Activated T-cell treated with anti-CD3 and anti-CD28 coated beads, Interleukin-2, amount 50 U/mL, for 48 hours (primary cell): Measurements from ENCODE around the gene RGS17.
A peak's percentile ranks its signal among the peaks of the same experiment; 100 is the strongest.
"Not testable (repeated sequence)": the region's sequence is repeated elsewhere in the genome, so short reads cannot be mapped to it uniquely, and the experiment has no call there.

Experiments
- DNase-seq, 2 experiments: peaks; one replicate each; pipeline ENCODE4 v3.0.0-alpha.2; 2020

Gene RGS17

DNA sequence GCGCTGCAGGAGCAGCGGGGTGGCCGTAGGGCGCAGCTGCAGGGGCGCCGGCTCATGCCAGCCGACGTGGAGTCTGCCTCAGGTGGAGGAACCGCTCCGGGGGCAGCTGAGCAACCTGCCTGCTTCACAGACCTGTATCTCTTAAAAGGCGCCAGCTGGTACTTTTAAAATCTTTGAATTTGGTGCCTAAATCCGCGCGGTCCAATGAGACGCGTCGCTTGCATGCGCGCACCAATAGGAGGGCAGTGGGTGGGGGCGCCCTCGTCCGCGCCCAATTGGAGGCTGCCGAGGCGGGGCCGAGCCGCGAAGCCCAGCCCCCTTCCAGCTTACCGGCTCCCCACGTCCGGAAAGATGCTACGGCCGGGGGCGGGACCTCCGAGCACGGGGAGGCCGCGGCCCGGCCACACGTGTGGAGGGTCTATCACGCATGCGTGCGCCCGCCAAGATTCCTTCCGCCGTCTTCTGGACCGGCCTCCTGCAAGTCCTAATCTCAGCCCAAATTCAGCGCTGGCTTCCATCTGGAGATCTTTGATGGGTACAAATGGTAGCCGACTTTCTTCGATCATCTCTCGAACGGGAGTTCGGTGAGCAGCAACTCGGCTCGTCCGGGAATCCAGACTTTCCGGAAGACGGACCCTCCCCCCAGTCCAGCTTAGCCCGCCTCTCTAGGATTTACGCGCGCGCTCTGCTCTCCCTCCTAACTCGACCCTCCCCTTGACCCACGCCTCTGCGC, 148.0 kb downstream of the RGS17 start, which contains the start of gene FBXO5:
FBXO5 (minus strand) TSS at position 138 of the 733 bp plus-strand sequence; CDS start at position 56, 82 bp downstream.
- peak; percentile 95 to 98 for DNase-seq

DNA sequence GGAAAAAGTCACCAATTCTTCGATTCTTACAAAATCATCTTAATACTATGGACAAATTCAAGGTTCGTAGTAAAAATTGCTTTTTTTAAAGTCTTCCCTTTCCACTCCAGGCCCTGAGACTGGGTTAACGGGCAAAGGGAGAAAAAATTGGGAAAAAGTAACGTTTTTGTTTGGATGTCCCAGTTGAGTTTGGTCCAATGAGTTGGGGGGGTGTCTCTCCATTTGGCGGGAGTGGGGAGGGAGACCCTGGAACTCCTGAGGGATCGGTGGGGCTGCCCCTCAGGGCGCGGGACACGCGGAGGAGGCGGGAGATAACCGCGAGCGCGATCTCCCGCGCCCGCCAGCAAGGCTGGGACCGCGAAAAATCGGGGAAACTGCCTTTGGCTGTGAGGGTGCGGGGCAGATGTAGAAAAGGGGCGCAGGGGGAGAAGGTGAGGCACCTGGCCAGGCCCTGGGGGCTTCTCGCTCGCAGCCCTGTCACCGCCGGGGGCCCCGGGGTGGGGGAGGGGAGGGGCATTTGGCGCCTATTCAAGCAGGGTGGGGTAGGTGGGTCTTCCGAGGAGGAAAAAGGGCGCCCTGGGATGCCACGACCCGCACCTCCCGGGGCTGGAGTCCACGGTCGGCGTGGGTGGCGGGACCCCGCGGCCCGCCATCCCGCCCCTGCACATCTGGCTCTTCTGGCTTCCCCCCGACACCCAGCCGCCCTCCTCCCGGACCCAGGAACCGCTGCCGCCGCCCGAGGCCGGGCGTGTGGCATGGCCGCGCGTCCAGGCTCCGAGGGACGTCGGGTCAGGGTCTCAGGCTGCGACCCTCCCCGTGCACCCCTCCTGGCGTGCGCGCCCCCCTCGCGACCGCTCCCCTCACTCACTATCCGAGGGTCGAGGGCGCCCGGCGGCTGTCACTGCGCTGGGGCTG, 148.8 kb downstream of the RGS17 start:
- DNase-seq: peak; percentile 60 to 66

DNA sequence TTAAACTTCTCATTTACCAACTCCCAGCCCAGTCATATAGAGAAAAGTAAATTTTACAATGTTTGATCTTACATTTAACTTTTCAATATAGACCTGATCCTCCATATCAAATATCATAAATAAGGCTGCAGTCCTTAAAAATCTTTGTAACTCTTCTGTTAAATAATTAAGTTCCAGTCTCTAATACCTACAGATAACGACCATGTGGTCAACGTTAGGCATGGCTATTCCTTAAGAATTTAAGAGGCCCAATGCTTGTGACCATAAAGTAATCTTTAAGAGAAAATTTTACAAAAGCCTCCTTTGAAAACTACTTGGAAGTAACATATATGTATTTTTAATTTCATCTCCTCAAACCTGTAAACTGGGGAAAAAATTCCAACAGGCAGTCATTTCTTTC, 149.9 kb downstream of the RGS17 start:
- no peak for DNase-seq

DNA sequence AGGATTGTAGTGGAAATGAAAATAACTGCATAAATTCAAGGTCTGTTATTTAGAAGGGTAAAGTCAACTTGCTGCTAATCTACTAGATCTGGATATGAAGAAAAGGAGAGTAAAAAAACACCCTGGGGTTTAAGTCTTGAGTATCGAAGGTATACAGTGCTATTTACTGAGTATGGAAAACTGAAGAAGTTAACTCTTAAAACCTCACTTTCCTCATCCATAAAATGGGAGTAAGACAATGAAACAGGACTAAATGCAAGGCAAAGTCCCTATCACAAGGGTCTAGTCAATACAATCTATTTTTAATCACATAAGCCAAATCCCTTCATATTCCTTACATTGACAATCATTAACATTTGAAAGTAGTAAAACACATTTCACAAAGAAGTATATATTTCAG, 150.4 kb downstream of the RGS17 start:
- no peak for DNase-seq

DNA sequence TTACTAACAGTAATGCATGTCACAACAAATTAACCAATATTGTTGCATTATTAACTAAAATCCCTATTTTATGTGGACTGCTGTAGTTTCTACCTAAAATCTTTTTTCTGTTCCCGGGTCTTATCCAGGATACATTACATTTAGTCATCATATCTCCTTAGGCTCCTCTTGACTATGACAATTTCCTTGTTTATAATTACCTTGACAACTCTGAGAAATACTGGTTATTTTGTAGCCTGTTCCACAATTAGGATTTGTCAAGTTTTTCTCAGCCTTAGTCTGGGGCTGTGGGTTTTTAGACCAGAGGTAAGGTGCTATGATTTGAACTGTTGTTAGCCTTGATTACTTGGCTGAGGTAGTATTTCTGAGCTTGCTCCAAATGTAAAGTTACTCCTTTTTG, 152.0 kb downstream of the RGS17 start:
- no peak for DNase-seq

DNA sequence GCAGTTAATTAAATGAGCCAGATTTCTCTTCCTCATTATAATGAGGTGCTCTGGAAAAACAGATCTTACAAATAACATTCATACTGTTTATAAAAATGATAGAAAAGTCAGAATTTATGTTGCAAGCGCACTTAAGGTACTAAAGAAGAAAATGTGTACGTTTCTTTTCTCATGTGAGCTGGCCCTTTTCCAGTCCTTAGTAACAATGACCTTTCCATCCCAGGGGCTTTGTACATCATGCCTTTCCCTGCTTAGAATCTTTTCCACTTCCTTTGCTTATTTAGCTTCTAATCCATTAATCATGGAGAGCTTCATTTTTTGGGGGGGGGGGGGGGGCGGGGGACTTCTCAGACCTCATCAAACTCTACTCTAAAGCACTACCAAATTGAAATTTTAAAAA, 153.0 kb downstream of the RGS17 start:
- no peak for DNase-seq

DNA sequence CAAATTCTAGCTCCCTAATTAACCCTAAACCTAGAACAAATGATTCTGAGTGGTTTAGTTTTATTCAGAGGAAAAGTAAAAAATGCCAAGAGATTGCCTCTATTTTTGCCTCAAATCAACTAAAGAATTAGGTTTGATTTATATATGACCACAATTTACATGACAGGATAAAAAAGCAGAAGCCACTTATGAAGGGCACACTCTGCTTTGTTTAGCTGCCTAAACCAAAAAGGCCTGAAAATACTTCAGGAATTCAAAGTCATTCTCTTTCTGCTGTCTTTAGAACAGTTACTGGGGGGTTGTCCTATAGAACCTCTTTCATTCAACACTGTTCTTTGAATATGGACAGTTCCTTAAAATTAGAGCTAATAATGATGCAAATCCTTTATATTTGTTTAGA, 153.5 kb downstream of the RGS17 start:
- DNase-seq: no peak

DNA sequence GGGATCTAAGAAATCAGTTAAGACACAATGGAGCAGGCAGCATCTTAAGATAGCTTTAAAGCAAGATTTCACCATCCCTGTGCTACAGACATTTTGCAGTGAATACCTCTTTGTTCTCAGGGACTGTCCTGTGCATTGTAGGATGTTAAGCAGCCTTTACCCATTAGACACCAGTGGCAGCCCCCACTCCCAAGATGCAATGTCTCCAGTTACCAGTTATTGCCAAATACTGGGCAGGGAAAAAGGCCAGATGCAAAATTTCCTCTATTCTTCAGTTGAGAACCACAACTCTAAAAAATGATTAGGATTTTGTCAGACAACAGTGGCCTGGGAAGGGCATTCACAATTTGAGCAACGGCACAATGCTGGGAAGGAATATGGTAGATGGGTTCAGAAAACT, 154.3 kb downstream of the RGS17 start:
- no peak for DNase-seq

DNA sequence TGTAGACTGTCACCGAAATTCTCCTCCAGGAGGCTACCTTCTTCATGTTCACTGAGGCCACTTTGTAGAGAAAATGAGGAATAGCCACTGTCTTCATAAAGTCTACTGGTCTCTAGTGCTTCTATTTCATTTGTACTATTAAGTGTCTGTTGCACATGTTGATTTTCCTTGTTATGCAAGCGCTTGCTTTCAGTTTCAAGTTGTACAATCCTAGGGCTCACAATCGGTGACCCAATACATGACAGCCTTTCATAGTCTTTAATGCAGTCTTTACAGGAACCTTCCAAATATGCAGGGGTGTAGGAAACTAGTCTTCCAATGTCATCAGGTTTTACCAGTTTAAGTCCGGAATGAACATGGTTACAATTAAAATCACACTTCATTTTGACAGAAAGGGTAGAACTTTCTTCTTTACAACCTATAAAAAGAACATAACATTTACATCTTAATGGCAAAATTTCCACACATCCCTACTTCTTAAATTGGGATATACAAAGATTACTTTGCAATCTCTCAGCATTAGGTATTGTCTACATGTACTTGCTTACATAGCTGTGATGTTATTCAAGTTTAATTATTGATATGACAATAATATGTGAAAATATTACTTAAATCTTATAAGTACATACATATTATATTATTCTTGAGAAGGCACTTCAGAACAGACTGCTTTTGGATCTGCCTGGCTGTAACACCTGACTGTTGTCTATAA, 155.7 kb downstream of the RGS17 start:
- DNase-seq: no peak

DNA sequence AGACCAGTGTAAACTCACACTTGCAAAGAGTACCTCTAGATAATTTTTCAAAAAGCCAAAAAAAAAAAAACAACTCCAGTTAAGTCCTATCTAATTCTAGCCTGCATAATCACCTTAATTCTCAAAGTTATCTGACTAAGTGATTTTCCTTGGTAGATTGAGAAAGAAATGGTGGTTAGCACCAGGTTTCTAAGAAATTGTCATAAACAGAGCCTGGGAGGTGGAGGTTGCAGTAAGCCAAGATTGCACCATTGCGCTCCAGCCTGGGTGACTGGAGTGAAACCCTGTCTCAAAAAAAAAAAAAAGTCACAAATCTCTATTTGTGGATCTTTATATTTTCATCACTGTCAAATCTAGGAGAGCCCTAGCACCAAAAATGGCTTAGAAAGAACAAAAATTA, 157.2 kb downstream of the RGS17 start:
- DNase-seq: no peak

DNA sequence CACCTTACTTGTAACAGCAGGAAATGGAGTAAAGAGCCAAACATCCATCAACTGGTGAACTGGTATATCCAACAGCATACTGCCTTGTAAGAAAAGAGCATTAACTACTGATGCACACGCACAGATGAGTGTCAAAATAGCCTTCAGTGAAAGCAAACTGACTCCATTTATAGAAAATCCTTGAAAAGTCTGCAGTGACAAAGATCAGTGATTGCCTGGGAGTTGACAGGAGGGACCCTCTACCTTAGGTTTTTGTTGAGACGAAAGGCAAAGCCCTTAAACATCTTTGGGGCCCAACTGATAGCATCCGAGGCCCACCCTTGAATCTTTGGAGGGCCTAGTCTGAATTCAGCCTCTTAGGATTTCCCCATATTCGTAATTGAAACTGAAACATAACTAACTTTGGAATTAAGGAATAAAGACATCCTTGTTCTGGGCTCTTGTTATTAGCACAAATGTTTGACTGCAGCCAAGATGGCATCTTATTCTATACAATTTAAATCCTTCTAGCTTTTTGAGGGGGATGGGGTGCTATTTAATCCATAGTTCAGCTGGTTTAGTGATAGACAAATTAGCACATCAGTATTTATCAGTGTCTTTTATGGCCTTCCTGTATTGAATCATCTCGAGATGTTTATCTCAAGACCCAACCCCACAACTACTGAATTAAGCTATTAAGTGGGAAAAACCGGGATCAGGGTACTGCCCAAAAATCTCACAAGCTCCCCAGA, 161.2 kb downstream of the RGS17 start:
- no peak for DNase-seq

DNA sequence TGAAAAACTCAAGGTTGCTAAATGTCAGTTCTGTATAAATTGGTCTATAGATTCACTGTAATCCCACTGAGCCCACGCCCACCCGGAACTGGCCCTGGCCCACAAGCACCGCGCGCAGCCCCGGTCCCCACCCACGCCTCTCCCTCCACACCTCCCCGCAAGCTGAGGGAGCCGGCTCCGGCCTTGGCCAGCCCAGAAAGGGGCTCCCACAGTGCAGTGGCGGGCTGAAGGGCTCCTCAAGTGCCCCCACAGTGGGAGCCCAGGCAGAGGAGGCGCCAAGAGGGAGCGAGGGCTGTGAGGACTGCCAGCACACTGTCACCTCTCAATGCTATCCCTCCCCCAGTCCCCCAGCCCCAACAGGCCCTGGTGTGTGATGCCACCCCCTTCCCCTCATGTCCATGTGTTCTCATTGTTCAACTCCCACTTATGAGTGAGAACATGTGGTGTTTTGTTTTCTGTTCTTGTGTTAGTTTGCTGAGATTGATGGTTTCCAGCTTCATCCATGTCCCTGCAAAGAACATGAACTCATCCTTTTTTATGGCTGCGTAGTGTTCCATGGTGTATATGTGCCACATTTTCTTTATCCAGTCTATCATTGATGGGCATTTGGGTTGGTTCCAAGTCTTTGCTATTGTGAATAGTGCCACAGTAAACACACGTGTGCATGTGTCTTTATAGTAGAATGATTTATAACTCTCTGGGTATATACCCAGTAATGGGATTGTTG, 164.8 kb downstream of the RGS17 start:
- not testable (repeated sequence) for DNase-seq

DNA sequence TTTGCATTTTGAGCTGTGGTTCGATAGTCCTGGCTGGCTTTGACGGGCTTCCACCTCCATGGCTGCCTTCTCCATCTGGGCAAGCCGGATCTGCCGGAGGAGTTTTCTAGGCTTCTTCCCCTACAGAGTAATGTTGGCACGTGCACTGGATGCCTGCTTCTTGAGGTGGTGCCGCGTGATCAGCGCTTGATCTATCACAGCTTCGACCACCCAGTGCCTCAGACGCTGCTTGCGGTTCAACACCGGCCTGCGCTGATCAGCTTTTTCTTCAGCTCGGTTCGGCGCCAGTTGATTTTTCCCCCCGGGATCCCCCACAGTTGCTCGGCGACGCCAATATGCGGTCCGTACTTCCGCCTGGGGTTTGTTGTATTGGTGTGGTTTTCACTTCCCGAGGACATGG, 171.7 kb downstream of the RGS17 start:
- DNase-seq: no peak

DNA sequence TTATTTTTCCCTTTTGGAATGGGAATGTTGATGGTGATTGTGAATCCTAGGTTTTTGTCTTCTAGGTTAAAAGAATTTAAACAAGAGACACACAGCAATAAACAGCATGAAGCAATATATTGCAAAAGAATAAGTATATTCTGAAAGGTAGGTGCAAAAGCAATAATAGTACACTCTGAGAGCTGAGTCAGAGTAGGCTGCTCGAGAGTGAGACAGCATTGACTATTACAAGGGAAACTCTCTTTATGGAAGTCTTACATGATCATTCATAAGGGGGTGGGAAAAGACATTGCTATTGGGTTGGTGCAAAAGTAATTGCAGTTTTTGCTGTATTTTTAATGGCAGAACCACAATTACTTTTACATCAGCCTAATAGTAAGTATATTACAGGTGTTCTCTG, 173.3 kb downstream of the RGS17 start:
- no peak for DNase-seq
